ENCODE results near the gene JMJD1C. TPM values are rescaled to one million over a fixed set of nuclear protein-coding genes. Genes with fewer than 3 reads are reported as not detected.

Gene JMJD1C
- total RNA-seq, 2 experiments from 2014 or later: 389 to 399 TPM

DNA sequence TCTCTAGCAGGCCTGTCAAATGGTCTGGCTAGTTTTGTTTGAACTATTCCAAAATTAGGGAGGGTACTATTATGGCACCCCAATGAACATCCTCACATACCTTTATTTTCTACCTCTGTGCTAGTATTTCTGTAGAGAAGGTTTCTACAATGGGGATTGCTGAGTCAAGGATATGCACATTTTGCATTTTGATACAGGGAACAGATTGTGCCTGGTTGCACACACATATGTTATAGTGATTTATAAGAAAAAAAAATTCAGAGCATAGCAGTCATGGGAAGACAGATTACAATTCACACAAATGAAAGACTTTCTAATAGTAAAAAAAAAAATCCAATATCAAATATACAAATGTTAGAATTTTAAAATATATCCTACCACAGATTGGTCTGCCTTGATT lies 346.7 kb downstream of the JMJD1C start:
- intact Hi-C loops (cut with DNase I, micrococcal nuclease): no loop called here
- Mint-ChIP-seq H3K9me3 (no peaks in the 10 kb centered on the region), H3K27ac (no peak overlapping the region), H3K4me1 (ENCODE audit: low read depth) (no peaks in the 10 kb centered on the region), H3K27me3 (peaks cover 7% of the 10 kb centered on the region), H3K36me3 (ENCODE audit: low read depth) (no peaks in the 10 kb centered on the region), H3K4me3 (no peak overlapping the region)
- Histone ChIP-seq H3K27me3 (ENCODE audit: control insufficient read depth in 1 of 2, insufficient read depth in 2 of 2, low read length in 2 of 2) (peaks cover 0 to 3% of the 10 kb centered on the region in 2 experiments), H3K4me3 (ENCODE audit: low read length) (no peak overlapping the region), H3K4me1 (ENCODE audit: insufficient read depth, low read length) (no peaks in the 10 kb centered on the region), H3K36me3 (ENCODE audit: insufficient read depth, low read length) (no peaks in the 10 kb centered on the region), H3K9me3 (ENCODE audit: control insufficient read depth in 1 of 2, insufficient read depth in 1 of 2, low read length in 2 of 2) (no peaks in the 10 kb centered on the region), H3K27ac (ENCODE audit: low read depth in 1 of 2, low read length in 2 of 2) (no peak overlapping the region)
- ATAC-seq (ENCODE audit: poor library complexity) (no peak), DNase-seq (no peak)
- POLR2A ChIA-PET: interaction anchor here (1.0 kb wide), 1 partner anchor 14 kb away, joined by 3 read pairs; the partner anchor contains the start of gene NRBF2
- TF ChIP-seq CTCF (IDR thresholded peaks at IDR 0.05): no peak
- CTCF ChIA-PET: no interaction called here

Small RNA genes within 50 kb of the gene (microRNA-seq; reads per million reads assigned to microRNA genes)
- 1.0 reads per million for gene MIR1296 (ENCODE audit: borderline microRNAs expressed, borderline replicate concordance)

Other genes with a start within 250 kb of the JMJD1C start
- 1 to 10 TPM; 3.2 to 6.1 TPM for gene REEP3, start 55.4 kb upstream of the JMJD1C start, total RNA-seq

All from CD4-positive, alpha-beta T cell (primary cell).